ENCODE data around the gene TMC6.
"Not testable (repeated sequence)": the region's sequence is repeated elsewhere in the genome, so short reads cannot be mapped to it uniquely, and the experiment has no call there.

Gene TMC6

GRCh38 chr17:78088529-78088928 lies 40.0 kb downstream of the TMC6 start:
- Histone ChIP-seq H3K4me1 (ENCODE audit: control insufficient read depth, low read length) (no peaks in the 10 kb centered on the region), H4K20me1 (ENCODE audit: control insufficient read depth, insufficient read depth, low read depth, low read length) (no peaks in the 10 kb centered on the region), H3K9me3 (ENCODE audit: control insufficient read depth, insufficient read depth, low read length) (no peaks in the 10 kb centered on the region), H3F3A (ENCODE audit: control insufficient read depth, insufficient read depth) (no peaks in the 10 kb centered on the region), H3K4me3 (ENCODE audit: low read length) (no peak overlapping the region), H3K9me2 (replicated peaks; ENCODE audit: control insufficient read depth, low read length) (no peaks in the 10 kb centered on the region), H3K4me2 (ENCODE audit: low read length) (no peak overlapping the region), H3K27me3 (ENCODE audit: control insufficient read depth, low read length) (no peaks in the 10 kb centered on the region), H3K27ac (ENCODE audit: low read depth, low read length) (no peak overlapping the region), H3K36me3 (ENCODE audit: control insufficient read depth, low read length) (peaks cover 33% of the 10 kb centered on the region), H3K79me2 (ENCODE audit: control insufficient read depth, low read length) (no peaks in the 10 kb centered on the region)
- TF ChIP-seq EZH2phosphoT487 (IDR thresholded peaks at IDR 0.05; ENCODE audit: borderline replicate concordance, low read length): no peak
- TF ChIP-seq CTCF (IDR thresholded peaks at IDR 0.05; ENCODE audit: low read depth, low read length, poor library complexity, severe bottlenecking): no peak

GRCh38 chr17:78086740-78087139 lies 41.8 kb downstream of the TMC6 start:
- H3K79me2 ChIP-seq (ENCODE audit: control insufficient read depth, low read length): no peaks in the 10 kb centered on the region
- no peak overlapping the region for H3K4me2 ChIP-seq (ENCODE audit: low read length)
- no peak overlapping the region for H3K27ac ChIP-seq (ENCODE audit: low read depth, low read length)
- TF ChIP-seq CTCF (IDR thresholded peaks at IDR 0.05; ENCODE audit: low read depth, low read length, poor library complexity, severe bottlenecking): no peak
- TF ChIP-seq EZH2phosphoT487 (IDR thresholded peaks at IDR 0.05; ENCODE audit: borderline replicate concordance, low read length): no peak
- H4K20me1 ChIP-seq (ENCODE audit: control insufficient read depth, insufficient read depth, low read depth, low read length): no peaks in the 10 kb centered on the region
- H3K9me3 ChIP-seq (ENCODE audit: control insufficient read depth, insufficient read depth, low read length): no peaks in the 10 kb centered on the region
- no peak overlapping the region for H3K4me3 ChIP-seq (ENCODE audit: low read length)
- H3F3A ChIP-seq (ENCODE audit: control insufficient read depth, insufficient read depth): no peaks in the 10 kb centered on the region
- no peaks in the 10 kb centered on the region for H3K4me1 ChIP-seq (ENCODE audit: control insufficient read depth, low read length)
- H3K27me3 ChIP-seq (ENCODE audit: control insufficient read depth, low read length): no peaks in the 10 kb centered on the region
- peaks cover 19% of the 10 kb centered on the region; the same call in 1 of the 2 replicates for H3K36me3 ChIP-seq (ENCODE audit: control insufficient read depth, low read length)
- H3K9me2 ChIP-seq (replicated peaks; ENCODE audit: control insufficient read depth, low read length): no peaks in the 10 kb centered on the region

GRCh38 chr17:78082988-78083387 lies 45.6 kb downstream of the TMC6 start:
- H3K27me3 ChIP-seq (ENCODE audit: control insufficient read depth, low read length): no peaks in the 10 kb centered on the region
- TF ChIP-seq EZH2phosphoT487 (IDR thresholded peaks at IDR 0.05; ENCODE audit: borderline replicate concordance, low read length) (no peak), CTCF (IDR thresholded peaks at IDR 0.05; ENCODE audit: low read depth, low read length, poor library complexity, severe bottlenecking) (no peak)
- peaks cover 14% of the 10 kb centered on the region for H3K36me3 ChIP-seq (ENCODE audit: control insufficient read depth, low read length)
- H3K27ac ChIP-seq (ENCODE audit: low read depth, low read length): no peak overlapping the region
- no peak overlapping the region for H3K4me3 ChIP-seq (ENCODE audit: low read length)
- H3K79me2 ChIP-seq (ENCODE audit: control insufficient read depth, low read length): no peaks in the 10 kb centered on the region
- H3K4me1 ChIP-seq (ENCODE audit: control insufficient read depth, low read length): no peaks in the 10 kb centered on the region
- no peaks in the 10 kb centered on the region for H3K9me3 ChIP-seq (ENCODE audit: control insufficient read depth, insufficient read depth, low read length)
- no peaks in the 10 kb centered on the region for H3K9me2 ChIP-seq (replicated peaks; ENCODE audit: control insufficient read depth, low read length)
- H3K4me2 ChIP-seq (ENCODE audit: low read length): no peak overlapping the region
- no peaks in the 10 kb centered on the region for H3F3A ChIP-seq (ENCODE audit: control insufficient read depth, insufficient read depth)
- H4K20me1 ChIP-seq (ENCODE audit: control insufficient read depth, insufficient read depth, low read depth, low read length): no peaks in the 10 kb centered on the region

GRCh38 chr17:78082355-78082872 lies 46.1 kb downstream of the TMC6 start:
- H3K9me3 ChIP-seq (ENCODE audit: control insufficient read depth, insufficient read depth, low read length); H3K4me1 ChIP-seq (ENCODE audit: control insufficient read depth, low read length); H3F3A ChIP-seq (ENCODE audit: control insufficient read depth, insufficient read depth); H3K79me2 ChIP-seq (ENCODE audit: control insufficient read depth, low read length); H3K9me2 ChIP-seq (replicated peaks; ENCODE audit: control insufficient read depth, low read length); H3K4me3 ChIP-seq (ENCODE audit: low read length); H3K27me3 ChIP-seq (ENCODE audit: control insufficient read depth, low read length); H3K4me2 ChIP-seq (ENCODE audit: low read length); H3K27ac ChIP-seq (ENCODE audit: low read depth, low read length); H4K20me1 ChIP-seq (ENCODE audit: control insufficient read depth, insufficient read depth, low read depth, low read length): not testable (repeated sequence)
- peaks cover 14% of the 10 kb centered on the region for H3K36me3 ChIP-seq (ENCODE audit: control insufficient read depth, low read length)
